Lower lobe of right lung (tissue), 2 donors: ENCODE data around the gene HYAL2. TPM values are rescaled to one million over a fixed set of nuclear protein-coding genes. Genes with fewer than 3 reads are reported as not detected.

ENCODE experiments used
- ATAC-seq, 2 donors: fragments of 200-7000 bp; cut with Tn5 transposase; one replicate each; pipeline ENCODE4 v1.9.1; 2020 to 2022; ENCODE audit warnings: mild to moderate bottlenecking in 2 of 2, moderate library complexity in 2 of 2
- DNase-seq: peaks from one replicate; pipeline ENCODE4 v3.0.0-alpha.2; 2020
- H3K27ac ChIP-seq: fragments of 200-600 bp; one replicate; pipeline ENCODE4 v1.8.0; 2022
- H3K27me3 ChIP-seq: fragments of 200-600 bp; one replicate; pipeline ENCODE4 v1.8.0; 2022; ENCODE audit warnings: low read depth
- H3K36me3 ChIP-seq: fragments of 200-600 bp; one replicate; pipeline ENCODE4 v1.8.0; 2022; ENCODE audit warnings: mild to moderate bottlenecking
- H3K4me1 ChIP-seq: fragments of 200-600 bp; one replicate; pipeline ENCODE4 v1.8.0; 2022
- H3K4me3 ChIP-seq: fragments of 200-600 bp; one replicate; pipeline ENCODE4 v1.8.0; 2022; ENCODE audit warnings: mild to moderate bottlenecking
- H3K9me3 ChIP-seq: fragments of 200-600 bp; one replicate; pipeline ENCODE4 v1.8.0; 2022
- CTCF ChIP-seq: fragments of 200-600 bp; IDR thresholded peaks from one replicate; pipeline ENCODE4 v1.8.0; 2022; ENCODE audit warnings: antibody characterized with exemption, mild to moderate bottlenecking
- intact Hi-C: fragments of 100-400 bp; cut with DNase I; formaldehyde crosslinking; loops from one replicate; pipeline ENCODE4 v1.11.0; 2022
- total RNA-seq: library from RNA; stranded (reverse); fragmentation: NEBNext Ultra II Directional; extraction: Animal tissue kit (Norgen Biotek cat#: 25700); gene quantifications from one replicate; pipeline ENCODE4 v1.2.1, GENCODE V29; 2021
- donor health status: DM: no; HTN: yes; CAD: no; lungs with severe emphysema.

HYAL2 gene
- total RNA-seq, 1 donor from 2014 or later = 155 TPM

GRCh38 chr3:50357481-50357880 lies 34.9 kb upstream of the HYAL2 start:
- H3K4me1 ChIP-seq = peaks cover 45% of the 10 kb centered on the region
- intact Hi-C loops = no loop called here
- H3K36me3 ChIP-seq = peaks cover 52% of the 10 kb centered on the region
- no peak overlapping the region for H3K27ac ChIP-seq
- no peak for TF ChIP-seq CTCF
- H3K27me3 ChIP-seq = no peaks in the 10 kb centered on the region
- H3K9me3 ChIP-seq = no peaks in the 10 kb centered on the region
- no peak for ATAC-seq
- DNase-seq = no peak
- peak overlapping the region; percentile 89 for H3K4me3 ChIP-seq

GRCh38 chr3:50356553-50356952 lies 34.0 kb upstream of the HYAL2 start:
- no peak for DNase-seq
- no peak for ATAC-seq

GRCh38 chr3:50355829-50356552 lies 33.4 kb upstream of the HYAL2 start:
- DNase-seq (no peak), ATAC-seq (no peak)
- intact Hi-C loops = no loop called here
- Histone ChIP-seq H3K9me3 (no peaks in the 10 kb centered on the region), H3K36me3 (peaks cover 52% of the 10 kb centered on the region), H3K27ac (no peak overlapping the region), H3K27me3 (no peaks in the 10 kb centered on the region), H3K4me1 (peaks cover 58% of the 10 kb centered on the region), H3K4me3 (peak overlapping the region; percentile 89)
- TF ChIP-seq CTCF = no peak

More at GRCh38 chr3:50356553-50356952, 34.0 kb upstream of the HYAL2 start:
- intact Hi-C loops = no loop called here
- peaks cover 53% of the 10 kb centered on the region for H3K4me1 ChIP-seq
- no peak overlapping the region for H3K27ac ChIP-seq
- H3K4me3 ChIP-seq = peak overlapping the region; percentile 89
- TF ChIP-seq CTCF = no peak
- H3K9me3 ChIP-seq = no peaks in the 10 kb centered on the region
- H3K27me3 ChIP-seq = no peaks in the 10 kb centered on the region
- H3K36me3 ChIP-seq = peaks cover 52% of the 10 kb centered on the region

- H3K36me3 ChIP-seq = peaks cover 52% of the 10 kb centered on the region
- TF ChIP-seq CTCF = no peak
- DNase-seq (no peak), ATAC-seq (no peak)
- no peak overlapping the region for H3K27ac ChIP-seq
- H3K27me3 ChIP-seq = no peaks in the 10 kb centered on the region
- peaks cover 61% of the 10 kb centered on the region for H3K4me1 ChIP-seq
- H3K4me3 ChIP-seq = no peak overlapping the region
- intact Hi-C loops = no loop called here
- H3K9me3 ChIP-seq = no peaks in the 10 kb centered on the region
Measured at GRCh38 chr3:50354850-50355249, 32.3 kb upstream of the HYAL2 start.

- peaks cover 65% of the 10 kb centered on the region for H3K4me1 ChIP-seq
- intact Hi-C loops = no loop called here
Measured at GRCh38 chr3:50354186-50354764, 31.7 kb upstream of the HYAL2 start.

More at GRCh38 chr3:50354186-50354764, 31.7 kb upstream of the HYAL2 start:
- Histone ChIP-seq H3K9me3 (no peaks in the 10 kb centered on the region), H3K4me3 (no peak overlapping the region), H3K27ac (no peak overlapping the region), H3K36me3 (peaks cover 52% of the 10 kb centered on the region), H3K27me3 (no peaks in the 10 kb centered on the region)
- no peak for TF ChIP-seq CTCF
- ATAC-seq (no peak), DNase-seq (no peak)
